ENCODE measurements around the gene COA6. TPM values are rescaled to one million over a fixed set of nuclear protein-coding genes. Genes with fewer than 3 reads are reported as not detected.
A peak's percentile ranks its signal among the peaks of the same experiment; 100 is the strongest.
"Not testable (repeated sequence)": the region's sequence is repeated elsewhere in the genome, so short reads cannot be mapped to it uniquely, and the experiment has no call there.

Gene COA6, protein sequence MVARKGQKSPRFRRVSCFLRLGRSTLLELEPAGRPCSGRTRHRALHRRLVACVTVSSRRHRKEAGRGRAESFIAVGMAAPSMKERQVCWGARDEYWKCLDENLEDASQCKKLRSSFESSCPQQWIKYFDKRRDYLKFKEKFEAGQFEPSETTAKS
- total RNA-seq: 10 to 100 TPM; 13.9 to 19.3 TPM
- long read RNA-seq, donor 1, partial matches to known transcripts: 0 of 4 reads
- long read RNA-seq, donor 1, other reads (novel, unspliced or antisense): 0 of 4 reads
- long read RNA-seq, donor 2, transcript COA6-203 (3 exons, 710 nt): major isoform, 9 of 13 reads
- long read RNA-seq, donor 2, partial matches to known transcripts: 0 of 13 reads
- long read RNA-seq, donor 2, other reads (novel, unspliced or antisense): 0 of 13 reads

DNA sequence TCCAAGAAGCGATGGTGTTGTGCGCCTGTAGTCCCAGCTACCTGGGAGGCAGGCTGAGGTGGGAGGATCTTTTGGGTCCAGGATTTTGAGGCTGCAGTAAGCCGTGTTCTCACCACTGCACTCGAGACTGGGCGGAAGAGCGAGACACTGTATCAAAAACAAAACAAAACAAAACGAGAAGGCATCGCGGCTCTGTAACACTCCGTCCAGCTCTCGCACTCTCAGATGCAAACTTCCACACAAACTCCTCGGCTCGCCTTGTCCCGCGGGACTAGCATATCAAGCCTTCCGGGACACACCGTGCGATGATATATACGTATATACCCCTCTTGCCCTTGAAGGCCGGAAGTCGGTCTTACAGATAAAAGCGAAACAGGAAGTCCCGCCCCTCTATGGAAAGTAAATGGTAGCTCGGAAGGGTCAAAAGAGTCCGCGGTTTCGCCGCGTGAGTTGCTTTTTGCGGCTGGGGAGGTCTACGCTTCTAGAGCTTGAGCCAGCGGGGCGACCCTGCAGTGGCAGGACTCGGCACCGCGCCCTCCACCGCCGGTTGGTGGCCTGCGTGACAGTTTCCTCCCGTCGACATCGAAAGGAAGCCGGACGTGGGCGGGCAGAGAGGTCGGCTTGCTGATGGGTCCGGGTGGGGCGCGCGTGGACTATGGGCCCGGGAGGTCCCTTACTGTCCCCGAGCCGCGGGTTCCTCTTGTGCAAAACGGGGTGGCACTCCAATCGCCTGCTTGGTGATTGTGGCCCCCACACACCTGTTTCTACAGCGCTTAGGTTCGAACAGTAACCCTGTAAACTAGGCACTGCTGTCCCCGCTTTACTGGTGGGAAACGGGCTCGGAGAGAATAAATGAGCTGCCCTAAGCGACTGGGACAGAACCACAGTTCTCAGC lies at the start of gene COA6:
Gene COA6 (plus strand): TSS at position 393 of the 895 bp plus-strand sequence. CDS start 11 bp downstream, at position 404.
- DNase-seq (ENCODE audit: low spot score): peak; percentile 98
- intact Hi-C loops (cut with DNase I): no loop called here

DNA sequence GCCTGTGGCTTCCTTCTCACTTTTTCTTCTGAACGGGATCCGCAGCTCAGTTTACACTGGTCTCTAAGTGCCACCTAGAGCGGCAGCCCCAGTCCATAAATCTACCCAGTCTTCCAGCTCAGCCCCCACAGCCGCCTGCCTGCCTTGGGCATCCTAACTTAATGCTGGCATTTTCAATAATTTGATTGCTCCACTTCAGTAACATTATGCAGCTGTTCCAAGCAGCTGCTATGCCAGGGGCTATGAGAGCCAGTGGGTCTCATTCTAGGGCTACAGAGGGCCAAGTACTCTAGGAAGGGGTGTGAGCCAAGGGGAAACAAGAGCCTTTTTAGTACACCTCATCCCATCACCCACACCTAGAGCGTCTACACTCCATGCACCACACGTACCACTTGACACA lies 48.4 kb upstream of the COA6 start:
- DNase-seq (ENCODE audit: low spot score): no peak
- intact Hi-C loops (cut with DNase I): no loop called here

DNA sequence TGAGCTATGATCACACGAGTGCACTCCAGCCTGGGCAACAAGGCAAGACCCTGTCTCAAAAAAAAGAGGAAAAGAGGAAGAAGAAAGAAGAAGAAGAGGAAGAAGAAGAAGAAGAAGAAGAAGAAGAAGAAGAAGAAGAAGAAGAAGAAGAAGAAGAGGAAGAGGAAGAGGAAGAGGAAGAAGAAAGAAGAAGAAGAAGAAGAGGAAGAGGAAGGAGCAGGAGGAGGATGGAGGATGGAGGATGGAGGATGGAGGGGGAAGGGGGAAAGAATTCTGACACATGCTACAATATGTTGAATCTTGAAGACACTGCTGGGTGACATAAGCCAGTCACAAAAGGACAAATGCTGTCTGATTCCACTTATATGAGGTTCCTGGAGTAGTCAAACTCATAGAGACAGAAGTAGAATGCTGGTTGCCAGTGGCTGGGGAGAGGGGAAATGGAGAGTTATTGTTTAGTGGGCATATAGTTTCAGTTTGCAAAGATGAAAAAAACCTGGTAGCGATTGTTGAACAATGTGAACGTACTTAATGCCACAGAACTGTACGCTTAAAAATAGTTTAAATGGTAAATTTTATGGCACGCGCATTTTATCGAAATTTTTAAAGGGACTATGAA lies 47.3 kb upstream of the COA6 start:
- no peak for DNase-seq (ENCODE audit: low spot score)
- intact Hi-C loops (cut with DNase I): no loop called here

DNA sequence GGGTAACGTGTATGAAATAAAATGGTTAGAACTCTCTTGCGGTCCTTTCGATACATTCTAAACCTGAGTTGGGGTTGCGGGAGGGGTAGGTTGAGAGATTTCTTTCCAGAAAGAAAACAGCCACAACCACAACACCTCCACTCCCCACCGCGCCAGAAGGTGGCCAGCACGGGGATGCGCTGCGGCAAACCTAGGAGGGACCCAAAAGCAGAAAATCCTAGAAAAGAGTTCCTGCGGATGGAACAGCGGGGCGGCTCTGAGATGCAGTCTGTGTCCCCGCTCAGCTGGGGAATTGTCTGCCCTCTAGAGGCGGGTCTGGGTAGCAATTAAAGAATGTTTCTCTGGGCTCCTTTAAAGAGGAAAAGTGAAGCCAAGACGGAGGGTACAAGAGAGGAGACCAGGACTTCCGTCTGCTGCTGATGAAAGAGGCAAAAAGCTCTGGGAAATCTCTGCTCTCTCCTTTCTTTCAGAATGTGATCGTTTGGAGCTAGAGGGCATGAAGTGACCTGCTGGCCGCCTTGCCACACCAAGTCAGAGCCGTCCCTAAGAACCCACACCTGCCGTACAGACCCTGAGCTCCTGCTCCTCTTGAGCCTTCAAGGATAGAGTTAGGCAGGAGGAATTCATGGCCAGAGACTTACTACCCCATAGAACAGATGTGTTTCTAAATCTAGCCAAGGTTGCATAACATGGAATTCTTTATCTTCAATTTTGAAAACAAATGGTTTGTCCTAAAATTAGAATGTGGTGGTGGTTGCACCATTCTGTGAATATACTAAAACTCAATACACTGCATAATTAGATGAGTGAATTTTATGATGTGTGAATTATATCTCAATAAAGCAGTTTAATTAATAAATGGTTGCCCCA lies 46.5 kb upstream of the COA6 start:
- intact Hi-C loops (cut with DNase I): no loop called here
- DNase-seq (ENCODE audit: low spot score): no peak

DNA sequence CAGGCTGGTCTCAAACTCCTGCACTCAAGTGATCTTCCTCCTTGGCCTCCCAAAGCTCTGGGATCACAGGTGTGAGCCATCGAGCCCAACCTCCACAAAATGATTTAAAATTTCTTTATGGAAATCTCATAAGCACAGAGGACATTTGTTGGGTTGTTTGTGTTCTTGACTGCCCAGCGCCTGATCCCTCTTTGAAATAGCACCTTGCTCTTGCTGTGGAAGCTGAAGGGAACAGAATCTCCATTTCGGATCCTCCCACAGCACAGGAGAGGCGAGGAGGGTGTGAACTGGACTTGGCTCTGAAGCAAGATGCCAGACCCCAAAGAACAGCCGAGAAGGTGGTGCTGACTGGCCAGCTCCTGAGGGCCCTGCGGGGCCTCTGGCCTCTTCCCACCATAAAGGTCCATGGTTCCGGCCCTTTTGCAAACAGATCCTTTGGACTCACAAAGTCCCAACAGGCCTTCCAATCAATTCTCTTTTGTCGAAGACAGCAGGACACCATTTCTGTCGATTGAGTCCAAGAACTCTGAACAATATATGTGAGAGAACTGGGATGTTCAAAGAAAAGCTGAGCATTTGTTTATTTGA lies 45.6 kb upstream of the COA6 start:
- intact Hi-C loops (cut with DNase I): no loop called here
- DNase-seq (ENCODE audit: low spot score): no peak

DNA sequence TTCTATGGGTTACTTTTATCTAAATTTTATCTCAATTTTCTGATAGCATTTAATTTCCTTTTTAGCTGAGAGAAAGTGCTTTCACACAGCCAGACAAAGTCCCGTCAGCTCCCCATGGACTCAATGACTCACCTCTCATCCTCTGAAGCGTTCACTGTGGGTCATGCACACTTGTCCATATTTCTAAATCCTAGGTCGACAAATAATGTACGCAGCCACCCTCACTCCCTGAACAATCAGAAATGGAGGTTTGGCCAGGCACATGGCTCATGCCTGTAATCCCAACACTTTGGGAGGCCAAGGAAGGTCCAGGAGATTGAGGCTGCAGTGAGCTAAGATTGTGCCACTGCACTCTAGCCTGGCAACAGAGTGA lies 42.4 kb upstream of the COA6 start:
- intact Hi-C loops (cut with DNase I): no loop called here
- no peak for DNase-seq (ENCODE audit: low spot score)

DNA sequence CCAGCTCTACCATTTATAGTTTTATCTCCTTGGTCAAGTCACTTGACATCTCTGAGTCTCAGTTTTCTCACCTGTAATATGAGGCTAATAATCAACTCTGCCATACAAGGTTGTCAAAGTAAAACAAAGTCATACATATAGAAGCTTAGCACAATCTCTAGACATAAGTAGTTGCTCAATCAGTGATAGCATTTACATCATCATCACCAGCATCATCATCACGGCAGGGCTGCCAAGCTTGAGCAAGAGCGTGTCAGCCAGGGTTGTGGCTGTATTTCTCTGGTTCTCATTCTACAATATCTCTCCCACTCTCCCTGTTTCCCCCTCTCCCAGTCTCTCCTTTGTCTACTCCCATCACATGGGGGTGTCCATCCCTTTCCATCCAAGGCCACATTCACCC lies 41.7 kb upstream of the COA6 start:
- DNase-seq (ENCODE audit: low spot score): no peak
- intact Hi-C loops (cut with DNase I): no loop called here

DNA sequence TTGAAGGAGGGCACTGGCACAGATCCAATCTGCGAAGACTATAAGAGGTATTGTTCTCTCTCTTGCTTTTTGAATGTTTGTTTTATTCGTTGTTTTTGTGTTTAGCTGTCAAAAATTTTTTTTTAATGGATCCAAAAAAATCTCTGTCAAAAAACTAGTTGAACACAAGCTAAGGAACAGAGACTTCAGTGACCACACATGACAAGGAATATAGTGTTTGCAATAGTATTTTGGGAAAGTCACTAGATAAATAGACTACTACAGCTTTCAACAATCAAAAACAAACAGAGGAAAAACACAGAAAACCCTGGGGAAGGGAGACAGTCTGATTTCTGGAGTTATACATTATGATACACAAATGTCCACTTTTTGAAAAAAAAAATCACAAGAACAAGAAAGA lies 36.9 kb upstream of the COA6 start:
- no peak for DNase-seq (ENCODE audit: low spot score)
- intact Hi-C loops (cut with DNase I): no loop called here

DNA sequence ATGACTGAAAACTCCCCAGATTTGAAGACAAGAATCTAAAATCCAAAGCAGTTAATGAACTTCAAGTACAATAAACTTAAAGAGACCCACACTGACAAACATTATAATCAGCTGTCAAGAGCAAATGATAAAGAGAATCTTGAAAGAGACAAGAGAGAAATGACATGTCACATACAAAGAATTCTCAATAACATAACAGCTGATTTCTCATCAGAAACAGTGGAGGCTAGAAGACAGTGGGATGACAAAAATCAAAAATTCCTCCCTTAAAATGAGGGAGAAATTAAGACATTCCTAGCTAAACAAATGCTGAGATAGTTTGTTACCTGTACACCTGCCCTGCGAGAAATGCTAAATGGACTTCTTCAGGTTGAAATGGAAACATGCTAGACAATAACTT lies 36.0 kb upstream of the COA6 start:
- intact Hi-C loops (cut with DNase I): no loop called here
- no peak for DNase-seq (ENCODE audit: low spot score)

DNA sequence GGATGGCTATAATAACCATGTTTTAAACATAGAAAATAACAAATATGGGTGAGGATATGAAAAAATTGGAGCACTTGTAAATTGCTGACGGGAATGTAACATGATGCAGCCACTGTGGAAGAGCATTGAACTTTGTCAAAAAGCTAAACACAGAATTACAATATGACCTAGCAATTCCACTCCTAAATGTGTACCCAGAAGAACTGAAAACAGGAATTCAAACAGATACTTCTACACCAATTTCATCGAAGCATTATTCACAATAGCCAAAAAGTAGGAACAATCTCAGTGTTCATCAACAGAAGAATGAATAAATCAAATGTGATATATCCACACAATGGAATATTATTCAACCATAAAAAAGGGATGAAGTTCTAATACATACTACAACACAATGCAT lies 32.7 kb upstream of the COA6 start:
- intact Hi-C loops (cut with DNase I): no loop called here
- no peak for DNase-seq (ENCODE audit: low spot score)

DNA sequence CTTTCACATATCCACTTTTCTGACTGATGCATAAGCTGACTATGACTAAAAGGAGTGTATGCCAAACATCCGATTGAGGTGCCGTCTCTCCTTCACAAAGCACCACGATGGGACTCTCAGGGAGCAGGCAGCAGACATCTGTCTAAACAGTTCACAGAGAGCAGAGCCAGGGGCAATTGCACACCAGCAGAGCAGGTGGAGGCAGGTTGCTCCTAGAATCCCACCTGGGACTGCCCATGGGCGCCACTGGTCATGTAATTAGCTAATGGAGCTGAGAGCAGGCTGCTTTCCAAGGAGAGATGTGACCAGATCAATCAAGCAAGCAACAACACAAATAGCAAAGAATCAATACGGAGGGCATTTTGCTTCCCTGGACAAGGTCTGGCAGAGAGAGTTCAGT lies 30.5 kb upstream of the COA6 start:
- intact Hi-C loops (cut with DNase I): no loop called here
- no peak for DNase-seq (ENCODE audit: low spot score)

DNA sequence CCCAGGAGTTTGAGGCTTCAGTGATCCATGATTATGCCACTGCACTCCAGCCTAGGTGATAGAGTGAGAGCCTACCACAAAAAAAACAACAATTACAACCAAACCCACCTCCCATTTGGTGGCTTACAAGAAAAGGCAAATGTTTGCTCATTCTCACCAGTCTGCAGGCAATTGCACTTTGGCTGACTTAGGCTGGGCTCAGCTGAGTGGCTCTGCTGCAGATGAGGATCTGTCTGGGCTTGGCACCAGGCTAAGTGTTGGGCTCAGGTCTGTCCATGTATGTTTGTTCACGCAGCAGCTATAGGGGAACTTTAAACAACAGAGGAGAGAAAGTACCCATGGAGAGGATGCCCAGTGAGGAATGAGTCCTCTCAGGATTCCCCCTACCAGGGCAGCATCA lies 28.0 kb upstream of the COA6 start:
- DNase-seq (ENCODE audit: low spot score): no peak
- intact Hi-C loops (cut with DNase I): no loop called here

DNA sequence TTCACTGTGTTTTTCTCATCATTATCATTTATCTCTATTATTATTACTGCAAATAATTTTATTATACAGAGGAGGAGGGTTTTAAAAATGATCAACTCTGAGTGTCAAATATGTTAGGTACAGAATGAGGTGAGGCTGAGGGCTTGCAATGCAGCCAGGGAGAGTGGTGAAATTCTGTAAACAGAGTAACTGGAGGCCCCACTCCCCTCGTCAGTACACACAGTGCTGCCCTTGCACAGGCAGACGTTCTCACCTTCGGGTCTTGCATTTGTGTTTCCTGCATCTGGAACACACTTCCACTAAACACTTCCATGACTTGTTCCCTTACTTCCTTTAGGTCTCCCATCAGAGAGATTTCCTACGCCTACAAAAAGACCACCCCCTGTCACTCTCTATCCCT lies 24.3 kb upstream of the COA6 start:
- no peak for DNase-seq (ENCODE audit: low spot score)
- intact Hi-C loops (cut with DNase I): no loop called here

DNA sequence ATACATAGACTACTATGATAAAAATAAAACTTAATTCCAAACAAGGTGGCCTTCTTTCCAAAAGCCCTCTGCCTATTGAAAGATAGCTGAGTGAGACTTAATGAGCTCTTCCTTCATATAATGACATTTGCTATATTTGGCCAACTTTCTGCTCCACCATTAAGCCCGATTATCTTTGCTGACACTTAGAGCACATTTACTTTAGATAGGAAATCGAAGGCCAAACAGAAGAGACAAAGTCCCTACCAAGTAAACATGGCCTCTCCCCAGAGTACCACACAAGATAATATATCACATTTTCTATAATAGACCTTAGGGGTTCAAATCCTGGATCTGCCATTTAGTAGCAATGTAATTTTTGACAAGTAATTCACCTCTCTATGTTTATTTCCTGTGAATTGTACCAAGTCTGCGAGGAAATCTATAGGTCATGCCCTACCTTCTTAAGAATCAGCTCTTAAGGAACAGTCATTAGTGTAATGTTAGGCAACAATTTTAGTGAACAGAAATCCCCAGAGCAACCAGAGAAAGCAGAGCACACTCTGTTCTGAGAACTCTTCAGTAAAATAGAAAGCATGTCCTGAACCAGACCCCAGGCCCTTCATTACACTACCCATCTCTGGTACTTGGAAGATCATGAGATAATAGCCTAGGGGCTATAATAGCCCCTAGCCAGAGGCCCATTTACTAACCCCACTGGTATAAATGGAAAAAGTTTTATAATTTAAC lies 17.3 kb upstream of the COA6 start:
- no peak for DNase-seq (ENCODE audit: low spot score)
- intact Hi-C loops (cut with DNase I): no loop called here

DNA sequence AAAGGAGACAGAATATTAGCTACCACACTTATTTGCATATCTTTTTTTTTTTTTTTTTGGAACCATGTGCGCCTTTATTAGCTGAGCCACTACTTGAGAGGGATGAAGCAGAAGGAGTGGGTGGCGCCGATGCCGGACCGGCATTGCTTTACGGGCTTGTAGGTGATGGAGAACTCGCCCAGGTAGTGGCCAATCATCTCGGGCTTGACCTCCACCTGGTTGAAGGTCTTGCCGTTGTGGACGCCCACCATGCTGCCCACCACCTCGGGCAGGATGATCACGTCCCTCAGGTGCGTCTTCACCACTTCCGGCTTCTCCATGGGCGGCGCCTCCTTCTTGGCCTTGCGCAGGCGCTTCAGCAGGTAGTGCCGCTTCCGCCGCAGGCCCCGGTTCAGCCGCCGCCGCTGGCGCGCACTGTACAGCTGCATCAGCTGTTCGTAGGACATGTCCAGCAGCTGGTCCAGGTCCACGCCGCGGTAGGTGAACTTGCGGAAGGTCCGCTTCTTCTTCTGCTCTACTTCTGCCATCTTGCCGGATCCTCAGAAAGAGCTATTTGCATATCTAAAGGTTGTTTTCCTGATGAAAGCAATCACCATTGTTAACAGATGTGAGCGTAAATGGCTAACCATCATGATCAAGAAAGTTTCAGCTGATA lies 16.5 kb upstream of the COA6 start:
- intact Hi-C loops (cut with DNase I); DNase-seq (ENCODE audit: low spot score): not testable (repeated sequence)

DNA sequence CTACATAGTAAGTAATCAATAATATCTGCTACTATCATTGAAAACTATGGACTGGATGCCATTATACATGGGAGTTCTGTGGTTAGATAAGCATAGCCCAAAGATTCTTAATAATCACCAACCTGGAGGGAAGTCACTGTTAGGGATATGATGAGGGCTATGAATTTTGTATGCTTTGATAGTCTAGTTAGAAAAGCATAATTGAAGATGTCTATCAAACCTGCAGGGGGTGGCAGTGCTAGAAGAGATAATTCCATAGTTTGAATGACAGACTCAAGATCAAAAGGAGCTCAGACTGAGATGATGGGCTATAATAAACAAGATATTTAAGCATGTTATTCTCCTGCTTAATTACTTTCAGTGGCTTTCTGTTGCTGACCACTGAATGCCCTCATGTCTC lies 15.4 kb upstream of the COA6 start:
- no peak for DNase-seq (ENCODE audit: low spot score)
- intact Hi-C loops (cut with DNase I): no loop called here

DNA sequence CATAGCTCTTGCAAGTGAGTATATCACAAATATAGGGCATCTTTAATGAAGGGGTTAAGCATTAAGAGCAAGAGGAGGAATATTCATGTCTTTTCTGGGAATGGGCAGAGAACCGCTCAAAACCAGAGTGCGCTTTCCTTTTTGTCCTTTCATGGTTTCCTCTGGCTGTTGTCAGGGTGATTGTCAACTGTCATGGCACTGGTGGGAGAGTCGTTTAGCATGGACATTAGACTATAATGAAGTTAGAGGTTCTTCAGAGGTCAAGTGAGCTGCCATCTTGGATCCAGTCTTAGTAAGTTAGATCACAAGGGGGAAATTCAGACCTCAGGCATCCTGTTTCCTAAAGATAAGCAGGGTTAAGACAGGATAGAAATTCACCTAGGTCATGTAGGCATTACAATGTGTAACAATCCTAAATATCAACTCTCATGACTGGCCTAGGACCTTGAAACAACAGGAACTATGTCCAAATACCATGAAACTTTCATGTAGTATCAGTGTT lies 12.1 kb upstream of the COA6 start:
- intact Hi-C loops (cut with DNase I): no loop called here
- no peak for DNase-seq (ENCODE audit: low spot score)

DNA sequence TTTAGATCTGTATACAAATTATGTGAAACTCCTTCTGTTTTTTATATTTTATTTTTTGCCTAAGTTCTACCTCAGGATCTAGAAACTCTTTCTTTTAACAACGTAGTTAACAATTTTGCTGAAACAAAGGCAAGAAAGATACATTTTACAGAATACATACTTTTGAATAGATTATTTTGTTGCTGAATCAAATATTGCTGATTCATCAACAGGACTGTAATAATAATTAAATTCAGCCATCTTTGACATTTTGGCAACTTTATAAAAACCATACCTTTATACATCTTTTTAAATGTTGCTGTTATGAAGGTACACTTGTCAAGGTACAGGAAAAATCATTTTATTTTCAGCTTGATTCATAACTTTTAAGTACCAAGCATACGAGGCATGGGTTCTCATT lies 10.7 kb upstream of the COA6 start:
- no peak for DNase-seq (ENCODE audit: low spot score)
- intact Hi-C loops (cut with DNase I): no loop called here
